HepG2 (cell line): ENCODE measurements around the gene SP7. TPM values are rescaled to one million over a fixed set of nuclear protein-coding genes. Genes with fewer than 3 reads are reported as not detected.

ENCODE experiments used
- CEBPG ChIP-seq: IDR thresholded peaks from 2 replicates; pipeline ENCODE4 v1.6.1; 2016
- ETV5 ChIP-seq: IDR thresholded peaks from 2 replicates; pipeline ENCODE4 v1.6.1; 2018; ENCODE audit warnings: missing biosample characterization, missing genetic modification reagents, inconsistent platforms, borderline replicate concordance
- HDAC2 ChIP-seq: sonication (generic); formaldehyde crosslinking; IDR thresholded peaks from 2 replicates; pipeline ENCODE4 v1.4.0; 2020; ENCODE audit warnings: missing genetic modification reagents
- HINFP ChIP-seq: sonication (generic); formaldehyde crosslinking; IDR thresholded peaks from 2 replicates; pipeline ENCODE4 v1.4.0; 2020; ENCODE audit warnings: low read depth, mild to moderate bottlenecking, missing genetic modification reagents
- MBNL3 ChIP-seq: fragments of 250-450 bp; sonication (Bioruptor Pico); conservative IDR thresholded peaks from 2 replicates; pipeline ENCODE4 v1.8.0; 2022; ENCODE audit warnings: mild to moderate bottlenecking, inconsistent platforms
- SAFB2 ChIP-seq: sonication (generic); formaldehyde crosslinking; IDR thresholded peaks from 2 replicates; pipeline ENCODE4 v1.5.1; 2020; ENCODE audit warnings: missing genetic modification reagents, low read depth, mild to moderate bottlenecking, borderline replicate concordance
- SP4 ChIP-seq: sonication (generic); formaldehyde crosslinking; IDR thresholded peaks from 2 replicates; pipeline ENCODE4 v1.8.1; 2023; ENCODE audit warnings: mild to moderate bottlenecking, missing genetic modification reagents
- TIGD3 ChIP-seq: sonication (generic); formaldehyde crosslinking; IDR thresholded peaks from 2 replicates; pipeline ENCODE4 v1.5.1; 2020; ENCODE audit warnings: mild to moderate bottlenecking, missing genetic modification reagents, borderline replicate concordance
- ZBTB40 ChIP-seq, 2 experiments: fragments of 450-650 bp in 1 of 2; sonication (generic) in 1 of 2; formaldehyde crosslinking in 1 of 2; IDR thresholded peaks; 2 replicates each; pipeline versions ENCODE4 v1.6.1 to v1.8.0; 2016 to 2022; ENCODE audit warnings: antibody characterized with exemption in 1 of 2, mild to moderate bottlenecking in 1 of 2, missing genetic modification reagents in 1 of 2
- ZNF232 ChIP-seq: sonication (generic); formaldehyde crosslinking; IDR thresholded peaks from 2 replicates; pipeline ENCODE4 v1.4.0; 2020; ENCODE audit warnings: missing genetic modification reagents, borderline replicate concordance
- ZNF576 ChIP-seq: sonication (generic); formaldehyde crosslinking; IDR thresholded peaks from 2 replicates; pipeline ENCODE4 v1.4.0; 2020; ENCODE audit warnings: mild to moderate bottlenecking, missing genetic modification reagents
- ZNF746 ChIP-seq: sonication (generic); formaldehyde crosslinking; IDR thresholded peaks from 2 replicates; pipeline ENCODE4 v1.8.0; 2022; ENCODE audit warnings: mild to moderate bottlenecking, missing genetic modification reagents
- ZNF883 ChIP-seq: sonication (generic); formaldehyde crosslinking; IDR thresholded peaks from 2 replicates; pipeline ENCODE4 v1.5.1; 2020; ENCODE audit warnings: mild to moderate bottlenecking, missing genetic modification reagents; ENCODE audit errors: not compliant biosample characterization
- polyA plus RNA-seq, 8 experiments: library from polyadenylated mRNA; depleted of rRNA in 3 of 8; stranded (reverse) in 7 of 8; unstranded in 1 of 8; fragments of >200 nt; fragmentation: Illumina TruSeq in 4 of 8; extraction: Trizol in 4 of 8; gene quantifications; 2 replicates each; pipeline versions ENCODE4 v1.2.1 to v1.2.3, GENCODE V29; 2011 to 2016; ENCODE audit warnings: low read depth in 4 of 8, missing spikeins in 1 of 8, mixed read lengths in 1 of 8; ENCODE audit not compliant: insufficient read depth in 1 of 8
- total RNA-seq, 5 experiments: library from RNA; depleted of rRNA; stranded (reverse); fragments of >200 nt; fragmentation: Illumina TruSeq; extraction: Trizol; gene quantifications; 2 replicates each; pipeline ENCODE4 v1.2.3, GENCODE V29; 2016; ENCODE audit warnings: low read depth in 1 of 5

SP7 gene
- total and polyA plus RNA-seq, 2 of the 13 experiments (the other 11 are each of a cell fraction or from before 2014, with no cell fraction given): not detected

- peak; percentile 16; the same call in 1 of the 2 replicates for TF ChIP-seq ETV5
- no peak for TF ChIP-seq SP4 (CRISPR knock-in tag)
- peak; percentile 13; the same call in 1 of the 2 replicates for TF ChIP-seq CEBPG (CRISPR knock-in tag)
- TF ChIP-seq SAFB2 (CRISPR knock-in tag): no peak
- no peak for TF ChIP-seq HINFP (CRISPR knock-in tag)
- TF ChIP-seq ZNF746 (CRISPR knock-in tag): 0 out of 2 replicates have a peak, but pooled peaks have one; percentile 60
- peak; percentile 58; the same call in 1 of the 2 replicates for TF ChIP-seq HDAC2
- TF ChIP-seq ZNF576 (CRISPR knock-in tag): no peak; the same call in 1 of the 2 replicates
- TF ChIP-seq ZBTB40 (IDR thresholded peaks at IDR 0.05): no peak
- TF ChIP-seq ZBTB40 (CRISPR knock-in tag; IDR thresholded peaks at IDR 0.05): peak; percentile 61; the same call in 1 of the 2 replicates
- TF ChIP-seq ZNF883: peak; percentile 81
- no peak; the same call in 1 of the 2 replicates for TF ChIP-seq ZNF232 (CRISPR knock-in tag)
- TF ChIP-seq MBNL3: no peak
- no peak for TF ChIP-seq TIGD3 (CRISPR knock-in tag)
Observed at GRCh38 chr12:53324779-53325510, 11.2 kb downstream of the SP7 start (continued).
